Kidney epithelial cell (primary cell): Measurements from ENCODE around the gene DBNDD2. TPM values are rescaled to one million over a fixed set of nuclear protein-coding genes. Genes with fewer than 3 reads are reported as not detected.

Experiments used
- DNase-seq: peaks from one replicate; pipeline ENCODE4 v3.0.0-alpha.2; 2010; ENCODE audit warnings: low read depth
- H3K27me3 ChIP-seq: 2 replicates; pipeline ENCODE4 v1.6.0; 2011; ENCODE audit warnings: low read length; ENCODE audit not compliant: control insufficient read depth, insufficient read depth
- H3K36me3 ChIP-seq: 2 replicates; pipeline ENCODE4 v1.5.1; 2011; ENCODE audit warnings: low read length; ENCODE audit not compliant: control insufficient read depth, insufficient read depth
- H3K4me3 ChIP-seq: 2 replicates; pipeline ENCODE4 v1.5.1; 2011; ENCODE audit warnings: low read depth, mild to moderate bottlenecking, control low read depth, low read length
- total RNA-seq: library from RNA; depleted of rRNA; stranded (reverse); fragments of >200 nt; gene quantifications from 2 replicates; pipeline ENCODE4 v1.2.3, GENCODE V29; 2015
- TF ChIP-seq, protein P1 (sequence below): IDR thresholded peaks from 2 replicates; pipeline ENCODE4 v1.5.1; 2011; ENCODE audit warnings: mild to moderate bottlenecking, moderate library complexity, low read length, control low read depth, inconsistent platforms; ENCODE audit not compliant: insufficient read depth, poor library complexity, severe bottlenecking

The DBNDD2 gene
- total RNA-seq, 1 donor from 2014 or later, result 57.2 TPM

DNA sequence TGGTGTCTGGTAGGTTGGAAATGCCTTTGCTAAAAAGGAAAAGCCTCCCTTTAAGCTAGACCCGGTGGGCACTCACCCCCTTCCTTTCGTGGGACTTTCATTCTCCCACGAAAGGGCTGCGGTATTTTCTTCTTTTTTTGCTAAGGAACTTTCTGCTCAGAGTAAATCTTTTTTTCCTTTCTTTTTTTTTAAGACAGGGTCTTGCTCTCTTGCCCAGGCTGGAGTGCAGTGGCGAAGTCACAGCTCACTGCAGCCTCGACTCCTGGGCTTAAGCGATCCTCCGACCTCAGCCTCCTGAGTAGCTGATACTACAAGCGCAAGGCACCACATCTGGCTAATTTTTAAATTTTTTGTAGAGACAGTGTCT lies 34.0 kb upstream of the DBNDD2 start:
- DNase-seq, result no peak
- Histone ChIP-seq H3K27me3 (no peaks in the 10 kb centered on the region), H3K4me3 (no peak overlapping the region), H3K36me3 (no peaks in the 10 kb centered on the region)
- TF ChIP-seq, protein P1, sequence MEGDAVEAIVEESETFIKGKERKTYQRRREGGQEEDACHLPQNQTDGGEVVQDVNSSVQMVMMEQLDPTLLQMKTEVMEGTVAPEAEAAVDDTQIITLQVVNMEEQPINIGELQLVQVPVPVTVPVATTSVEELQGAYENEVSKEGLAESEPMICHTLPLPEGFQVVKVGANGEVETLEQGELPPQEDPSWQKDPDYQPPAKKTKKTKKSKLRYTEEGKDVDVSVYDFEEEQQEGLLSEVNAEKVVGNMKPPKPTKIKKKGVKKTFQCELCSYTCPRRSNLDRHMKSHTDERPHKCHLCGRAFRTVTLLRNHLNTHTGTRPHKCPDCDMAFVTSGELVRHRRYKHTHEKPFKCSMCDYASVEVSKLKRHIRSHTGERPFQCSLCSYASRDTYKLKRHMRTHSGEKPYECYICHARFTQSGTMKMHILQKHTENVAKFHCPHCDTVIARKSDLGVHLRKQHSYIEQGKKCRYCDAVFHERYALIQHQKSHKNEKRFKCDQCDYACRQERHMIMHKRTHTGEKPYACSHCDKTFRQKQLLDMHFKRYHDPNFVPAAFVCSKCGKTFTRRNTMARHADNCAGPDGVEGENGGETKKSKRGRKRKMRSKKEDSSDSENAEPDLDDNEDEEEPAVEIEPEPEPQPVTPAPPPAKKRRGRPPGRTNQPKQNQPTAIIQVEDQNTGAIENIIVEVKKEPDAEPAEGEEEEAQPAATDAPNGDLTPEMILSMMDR, result no peak

DNA sequence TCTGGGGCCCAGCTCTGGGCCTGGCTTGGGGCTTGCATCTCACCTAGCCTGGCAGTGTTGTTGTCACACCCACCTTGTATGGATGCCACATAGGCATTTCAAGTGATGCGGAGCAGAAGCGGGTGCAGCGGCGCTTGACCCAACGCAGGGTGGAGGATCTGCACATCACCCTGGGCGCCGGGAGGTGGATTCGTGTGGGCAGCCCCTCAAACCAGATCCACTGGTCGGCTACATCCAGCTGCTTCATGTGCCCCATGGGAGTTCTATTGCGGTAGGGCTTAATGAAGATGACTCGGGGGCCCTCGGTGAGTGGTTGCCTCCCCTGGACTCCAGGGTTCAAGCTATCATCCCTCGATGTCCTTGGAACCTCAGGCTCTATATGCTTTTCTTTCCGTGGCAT lies 33.1 kb upstream of the DBNDD2 start:
- DNase-seq, result no peak
- TF ChIP-seq, protein P1, result no peak
- Histone ChIP-seq H3K27me3 (no peaks in the 10 kb centered on the region), H3K4me3 (no peak overlapping the region), H3K36me3 (no peaks in the 10 kb centered on the region)

DNA sequence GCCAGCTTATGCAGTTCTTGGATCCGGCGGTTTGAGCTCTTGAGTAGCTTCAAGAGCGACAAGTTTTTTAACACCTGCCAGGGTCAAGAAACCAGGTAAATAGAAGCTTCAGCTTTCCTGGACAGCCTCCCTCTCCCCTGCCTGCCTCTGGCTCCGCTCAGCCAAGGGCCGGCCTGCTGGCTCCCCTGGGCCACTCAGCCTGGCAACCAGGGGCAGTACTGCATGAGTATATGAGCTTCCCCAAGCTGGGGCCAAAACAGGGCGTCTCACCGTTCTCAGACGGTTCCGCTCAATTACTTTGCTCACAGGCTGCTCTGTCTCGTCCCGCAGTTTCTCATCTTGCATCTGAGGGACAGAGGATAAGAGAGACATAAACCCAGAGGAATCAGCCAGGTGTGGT lies 30.8 kb upstream of the DBNDD2 start:
- no peaks in the 10 kb centered on the region for H3K36me3 ChIP-seq
- H3K27me3 ChIP-seq, result no peaks in the 10 kb centered on the region
- no peak for DNase-seq
- no peak overlapping the region for H3K4me3 ChIP-seq
- TF ChIP-seq, protein P1, result no peak

DNA sequence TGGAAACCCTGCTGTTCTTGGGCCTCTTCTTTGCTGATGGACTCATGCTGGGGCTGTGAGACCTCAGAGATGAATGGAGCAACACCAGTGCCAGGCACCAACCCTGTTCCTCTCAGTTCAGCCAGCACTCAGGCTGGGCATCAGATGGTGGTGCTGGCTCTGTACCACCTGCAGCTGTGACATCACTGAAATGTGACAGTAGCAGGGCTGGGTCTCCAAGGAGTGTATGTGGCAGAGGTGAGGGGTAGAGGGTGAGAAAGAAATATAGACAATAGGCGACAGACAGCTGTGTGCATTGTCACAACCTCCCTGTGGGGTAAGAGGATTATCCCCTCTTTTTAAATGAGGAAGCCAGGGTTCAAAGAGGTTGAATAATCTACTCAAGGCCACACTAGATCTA lies 29.9 kb upstream of the DBNDD2 start, which contains the start of gene TP53TG5:
Gene TP53TG5, minus strand, starts transcription at position 135 of the 400 bp plus-strand sequence. Its CDS starts 89 bp downstream, at position 46.
- no peak within 1 kb of the TSS for H3K4me3 ChIP-seq
- H3K36me3 ChIP-seq, result no peaks in the 10 kb centered on the region
- TF ChIP-seq, protein P1, result no peak
- DNase-seq, result no peak
- no peaks in the 10 kb centered on the region for H3K27me3 ChIP-seq

DNA sequence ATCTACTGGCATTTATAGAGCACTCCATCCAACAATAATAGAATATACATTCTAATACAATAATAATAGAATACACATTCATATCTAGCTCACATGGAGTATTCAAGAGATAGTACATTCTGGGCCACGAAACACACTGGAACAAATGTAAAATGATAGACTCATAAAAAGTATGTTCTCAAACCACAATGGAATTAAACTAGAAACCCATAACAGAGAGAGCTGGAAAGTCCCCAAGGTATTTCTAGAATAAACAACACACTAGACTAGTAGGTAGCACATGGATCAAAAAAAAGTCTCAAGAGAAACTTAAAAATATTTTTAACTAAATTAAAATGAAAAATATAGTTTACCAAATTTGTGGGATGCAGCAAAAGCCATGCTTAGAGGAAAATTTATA lies 20.8 kb upstream of the DBNDD2 start:
- DNase-seq, result no peak
- no peak overlapping the region for H3K4me3 ChIP-seq
- H3K27me3 ChIP-seq, result no peaks in the 10 kb centered on the region
- TF ChIP-seq, protein P1, result no peak
- H3K36me3 ChIP-seq, result no peaks in the 10 kb centered on the region

DNA sequence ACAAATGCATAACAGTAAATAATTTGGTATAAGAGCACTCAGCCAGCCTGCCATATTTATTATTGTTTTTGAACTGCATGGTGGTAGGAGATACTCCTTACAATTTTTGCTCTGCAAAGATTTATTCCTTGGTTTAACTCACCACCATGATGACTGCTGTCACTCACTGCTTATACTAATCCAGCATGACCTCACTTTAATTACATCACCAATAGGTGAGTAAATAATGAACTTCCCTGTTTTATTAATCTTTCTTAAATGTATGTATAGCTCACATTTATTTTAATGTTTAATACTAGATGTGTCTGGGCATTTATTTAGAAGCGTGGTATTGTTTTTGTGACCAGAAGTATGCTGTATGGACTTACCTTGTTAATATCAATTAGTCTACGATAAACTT lies 17.2 kb upstream of the DBNDD2 start:
- TF ChIP-seq, protein P1, result no peak
- Histone ChIP-seq H3K27me3 (no peaks in the 10 kb centered on the region), H3K36me3 (no peaks in the 10 kb centered on the region), H3K4me3 (no peak overlapping the region)
- no peak for DNase-seq
